Measurements from ENCODE around the gene TENM3. TPM values are rescaled to one million over a fixed set of nuclear protein-coding genes. Genes with fewer than 3 reads are reported as not detected.

TENM3 gene
- total RNA-seq, 4 donors from 2014 or later: 0.69 to 8.2 (median 2.3) TPM

DNA sequence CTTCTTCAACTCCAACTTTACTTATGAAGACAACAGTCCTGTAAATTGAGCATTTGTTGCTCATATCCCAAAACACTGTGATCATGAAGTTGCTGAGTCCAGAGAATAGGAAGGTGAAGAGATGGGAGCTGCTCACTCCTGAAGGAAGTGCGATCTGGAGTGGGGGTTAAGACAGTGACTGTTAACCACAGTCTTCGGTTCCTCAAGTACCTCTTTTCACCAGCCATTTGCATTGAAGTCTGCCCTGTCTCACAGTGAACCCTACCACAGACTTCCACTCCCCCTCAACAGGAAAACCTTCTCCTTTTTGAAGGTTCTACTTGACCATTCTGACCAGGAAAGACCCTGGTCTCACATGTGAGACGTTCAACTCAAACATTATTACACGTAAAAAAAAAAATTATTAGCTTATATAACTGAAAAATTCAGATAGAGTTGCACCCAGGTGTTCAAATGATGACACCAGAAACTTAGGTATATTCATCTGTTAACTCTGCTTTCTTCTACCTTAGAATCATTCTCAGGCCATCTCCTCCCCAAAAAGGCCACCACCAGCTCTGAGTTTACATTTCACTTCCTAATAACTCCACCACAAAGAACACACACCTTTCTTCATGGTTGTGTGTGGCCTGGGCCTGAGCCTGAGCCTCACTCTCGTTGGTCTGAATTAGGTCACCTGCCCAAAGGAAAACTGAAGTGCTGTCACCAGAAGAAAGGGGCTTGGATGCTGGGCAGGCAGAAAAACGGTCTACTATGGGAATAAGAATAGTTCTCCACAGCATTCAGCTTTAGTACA lies 474.8 kb downstream of the TENM3 start:
- H3K4me3 ChIP-seq (ENCODE audit: low read depth, poor library complexity, severe bottlenecking): no peak overlapping the region
- no peak for DNase-seq (ENCODE audit: low spot score in 2 of 2)
- WGBS, 2 donors: 82 to 84% methylated on average over 6 of the region's 6 CpGs
- intact Hi-C loops (cut with DNase I; ENCODE audit: low total_unique reads): no loop called here
- no peak for TF ChIP-seq POLR2A (IDR thresholded peaks at IDR 0.05)
- TF ChIP-seq, protein P1, sequence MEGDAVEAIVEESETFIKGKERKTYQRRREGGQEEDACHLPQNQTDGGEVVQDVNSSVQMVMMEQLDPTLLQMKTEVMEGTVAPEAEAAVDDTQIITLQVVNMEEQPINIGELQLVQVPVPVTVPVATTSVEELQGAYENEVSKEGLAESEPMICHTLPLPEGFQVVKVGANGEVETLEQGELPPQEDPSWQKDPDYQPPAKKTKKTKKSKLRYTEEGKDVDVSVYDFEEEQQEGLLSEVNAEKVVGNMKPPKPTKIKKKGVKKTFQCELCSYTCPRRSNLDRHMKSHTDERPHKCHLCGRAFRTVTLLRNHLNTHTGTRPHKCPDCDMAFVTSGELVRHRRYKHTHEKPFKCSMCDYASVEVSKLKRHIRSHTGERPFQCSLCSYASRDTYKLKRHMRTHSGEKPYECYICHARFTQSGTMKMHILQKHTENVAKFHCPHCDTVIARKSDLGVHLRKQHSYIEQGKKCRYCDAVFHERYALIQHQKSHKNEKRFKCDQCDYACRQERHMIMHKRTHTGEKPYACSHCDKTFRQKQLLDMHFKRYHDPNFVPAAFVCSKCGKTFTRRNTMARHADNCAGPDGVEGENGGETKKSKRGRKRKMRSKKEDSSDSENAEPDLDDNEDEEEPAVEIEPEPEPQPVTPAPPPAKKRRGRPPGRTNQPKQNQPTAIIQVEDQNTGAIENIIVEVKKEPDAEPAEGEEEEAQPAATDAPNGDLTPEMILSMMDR (IDR thresholded peaks at IDR 0.05): no peak

DNA sequence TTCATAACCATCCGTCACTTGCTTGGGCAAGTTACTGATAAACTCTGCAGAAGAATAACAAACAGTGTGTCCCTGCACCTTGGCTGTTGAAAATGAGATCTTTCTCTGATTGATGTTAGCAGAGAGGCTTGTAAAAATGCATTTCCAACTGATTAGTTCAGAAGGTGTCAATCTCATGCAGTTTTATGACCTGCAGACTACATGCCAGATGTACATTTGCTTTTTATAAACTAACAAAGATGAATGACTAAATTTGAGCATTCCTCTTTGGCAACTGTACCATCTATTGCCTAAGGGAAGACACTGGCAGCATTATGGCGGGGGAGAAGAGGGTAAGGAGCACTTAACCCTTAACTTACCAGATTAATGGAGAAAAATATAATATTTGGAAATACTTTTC lies 481.2 kb downstream of the TENM3 start:
- DNase-seq (ENCODE audit: low spot score in 2 of 2): no peak
- H3K4me3 ChIP-seq (ENCODE audit: low read depth, poor library complexity, severe bottlenecking): no peak overlapping the region
- TF ChIP-seq POLR2A (IDR thresholded peaks at IDR 0.05): no peak
- TF ChIP-seq, protein P1 (IDR thresholded peaks at IDR 0.05): no peak
- intact Hi-C loops (cut with DNase I; ENCODE audit: low total_unique reads): no loop called here
- WGBS, 2 donors: 25 to 28% methylated on average over 2 of the region's 2 CpGs

DNA sequence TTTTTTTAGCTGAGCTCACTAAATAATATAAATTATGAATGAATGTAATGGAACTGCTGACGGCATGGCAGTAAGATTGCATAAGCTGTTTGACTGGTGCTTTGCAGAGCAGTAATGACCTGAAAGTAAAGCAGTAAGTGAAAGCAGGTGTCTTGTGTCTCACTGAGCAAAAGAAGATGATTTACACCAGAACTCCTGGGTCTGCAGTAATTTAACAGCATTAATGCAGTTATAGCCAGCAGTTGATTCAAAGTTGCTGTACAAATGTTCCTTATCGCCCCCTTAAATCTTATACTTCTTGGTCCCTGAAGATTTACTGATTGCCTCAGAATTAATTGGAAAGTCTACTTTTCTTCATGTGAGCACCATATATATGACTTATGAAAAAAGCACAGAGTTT lies 486.3 kb downstream of the TENM3 start:
- WGBS, 2 donors: 81 to 89% methylated on average over 2 of the region's 2 CpGs

DNA sequence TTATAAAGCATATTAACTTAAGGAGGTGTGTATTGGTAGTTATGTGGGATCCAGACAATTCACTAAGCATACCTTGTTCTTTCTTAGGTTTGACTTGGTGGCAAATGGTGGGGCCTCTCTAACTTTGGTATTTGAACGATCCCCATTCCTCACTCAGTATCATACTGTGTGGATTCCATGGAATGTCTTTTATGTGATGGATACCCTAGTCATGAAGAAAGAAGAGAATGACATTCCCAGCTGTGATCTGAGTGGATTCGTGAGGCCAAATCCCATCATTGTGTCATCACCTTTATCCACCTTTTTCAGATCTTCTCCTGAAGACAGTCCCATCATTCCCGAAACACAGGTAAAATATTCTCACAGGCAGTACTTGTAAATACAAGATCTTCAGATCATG lies 487.6 kb downstream of the TENM3 start:
- intact Hi-C loops (cut with DNase I; ENCODE audit: low total_unique reads): no loop called here
- DNase-seq (ENCODE audit: low spot score in 2 of 2): no peak
- TF ChIP-seq, protein P1 (IDR thresholded peaks at IDR 0.05): no peak
- no peak for TF ChIP-seq POLR2A (IDR thresholded peaks at IDR 0.05)
- 87 to 88% methylated on average over 3 of the region's 3 CpGs for WGBS, 2 donors
- no peak overlapping the region for H3K4me3 ChIP-seq (ENCODE audit: low read depth, poor library complexity, severe bottlenecking)

More for the DNA sequence above, 486.3 kb downstream of the TENM3 start:
- TF ChIP-seq, protein P1 (IDR thresholded peaks at IDR 0.05): no peak
- TF ChIP-seq POLR2A (IDR thresholded peaks at IDR 0.05): no peak
- H3K4me3 ChIP-seq (ENCODE audit: low read depth, poor library complexity, severe bottlenecking): no peak overlapping the region
- intact Hi-C loops (cut with DNase I; ENCODE audit: low total_unique reads): no loop called here
- DNase-seq (ENCODE audit: low spot score in 2 of 2): no peak

DNA sequence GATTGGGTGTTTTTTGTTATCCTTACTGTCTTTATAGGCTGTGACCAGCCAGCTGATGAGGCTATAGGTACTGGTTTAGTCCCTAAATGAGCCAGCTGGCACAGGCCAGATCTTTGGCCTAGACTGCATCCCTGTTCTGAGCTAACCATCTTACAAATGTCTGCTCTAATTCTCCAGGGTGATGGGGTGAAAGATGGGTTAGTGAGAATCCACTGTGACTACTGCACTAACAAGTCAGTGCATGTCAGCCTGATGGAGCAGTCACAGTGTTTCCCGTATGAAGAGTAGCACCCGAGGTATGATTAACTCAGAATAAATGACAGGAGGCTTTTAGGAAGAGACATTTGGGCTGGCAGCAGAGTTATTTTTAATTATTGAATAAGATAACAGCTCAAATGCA lies 493.0 kb downstream of the TENM3 start:
- 41 to 44% methylated on average over 2 of the region's 2 CpGs for WGBS, 2 donors
- TF ChIP-seq POLR2A (IDR thresholded peaks at IDR 0.05): no peak
- TF ChIP-seq, protein P1 (IDR thresholded peaks at IDR 0.05): no peak
- intact Hi-C loops (cut with DNase I; ENCODE audit: low total_unique reads): no loop called here
- no peak overlapping the region for H3K4me3 ChIP-seq (ENCODE audit: low read depth, poor library complexity, severe bottlenecking)
- no peak for DNase-seq (ENCODE audit: low spot score in 2 of 2)

Data from lower leg skin (tissue), 4 donors.